Measurements from ENCODE around the gene TMEM134. TPM values are rescaled to one million over a fixed set of nuclear protein-coding genes. Genes with fewer than 3 reads are reported as not detected.

TMEM134 gene
- total RNA-seq, 4 donors from 2014 or later = 21.4 to 85.5 (median 36.2) TPM

GRCh38 chr11:67503119-67504004 lies 34.3 kb upstream of the TMEM134 start:
- TF ChIP-seq CTCF (IDR thresholded peaks at IDR 0.05; ENCODE audit: low read depth) = no peak

GRCh38 chr11:67502328-67502979 lies 33.4 kb upstream of the TMEM134 start:
- no peak for TF ChIP-seq CTCF (IDR thresholded peaks at IDR 0.05; ENCODE audit: low read depth)

- no peak for TF ChIP-seq CTCF (IDR thresholded peaks at IDR 0.05; ENCODE audit: low read depth)
Measured at GRCh38 chr11:67501854-67502253, 32.8 kb upstream of the TMEM134 start.

DNA sequence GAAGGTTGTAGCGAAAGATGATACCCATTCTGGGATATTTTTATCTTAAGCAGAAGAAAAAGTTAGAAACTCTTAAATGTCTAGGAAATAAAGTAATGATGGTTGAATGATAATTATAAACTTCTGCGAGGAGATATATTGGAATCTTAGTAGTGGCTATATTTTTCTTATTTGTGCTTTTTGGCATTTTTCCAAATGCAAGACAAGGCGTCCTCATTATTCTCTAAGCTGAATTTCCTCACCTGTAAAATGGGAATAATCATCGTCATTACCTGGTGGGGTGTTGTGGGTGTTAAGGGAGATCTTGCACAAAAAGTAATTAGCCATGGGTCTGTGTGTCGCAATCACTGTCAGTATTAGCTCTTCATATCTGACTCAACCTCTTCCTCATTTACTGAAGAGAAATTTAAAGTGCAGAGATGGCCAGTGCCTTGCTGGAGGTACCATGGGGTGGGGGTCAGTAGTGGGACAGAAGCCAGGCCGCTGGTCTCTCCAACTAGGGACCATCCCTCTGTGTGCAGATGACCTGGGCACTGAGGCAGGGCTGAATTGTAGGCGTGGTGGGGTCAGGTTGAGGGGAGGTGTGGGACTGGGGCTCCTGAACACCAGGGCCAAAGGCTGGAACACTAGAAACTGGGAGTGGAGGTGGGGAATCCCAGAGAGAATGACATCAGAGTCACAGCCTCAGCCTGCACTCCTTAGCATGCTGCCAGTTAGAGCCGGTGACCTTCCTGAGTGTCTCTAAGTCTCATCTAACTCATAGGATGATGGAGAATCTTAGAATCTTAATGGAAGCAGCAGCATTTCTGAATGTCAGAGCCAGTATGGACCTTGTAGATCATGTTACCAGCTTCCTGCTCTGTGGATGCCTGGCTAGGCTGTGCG lies 32.0 kb upstream of the TMEM134 start:
- no peak for TF ChIP-seq CTCF (IDR thresholded peaks at IDR 0.05; ENCODE audit: low read depth)

- no peak for TF ChIP-seq CTCF (IDR thresholded peaks at IDR 0.05; ENCODE audit: low read depth)
Measured at GRCh38 chr11:67500484-67500821, 31.4 kb upstream of the TMEM134 start.

DNA sequence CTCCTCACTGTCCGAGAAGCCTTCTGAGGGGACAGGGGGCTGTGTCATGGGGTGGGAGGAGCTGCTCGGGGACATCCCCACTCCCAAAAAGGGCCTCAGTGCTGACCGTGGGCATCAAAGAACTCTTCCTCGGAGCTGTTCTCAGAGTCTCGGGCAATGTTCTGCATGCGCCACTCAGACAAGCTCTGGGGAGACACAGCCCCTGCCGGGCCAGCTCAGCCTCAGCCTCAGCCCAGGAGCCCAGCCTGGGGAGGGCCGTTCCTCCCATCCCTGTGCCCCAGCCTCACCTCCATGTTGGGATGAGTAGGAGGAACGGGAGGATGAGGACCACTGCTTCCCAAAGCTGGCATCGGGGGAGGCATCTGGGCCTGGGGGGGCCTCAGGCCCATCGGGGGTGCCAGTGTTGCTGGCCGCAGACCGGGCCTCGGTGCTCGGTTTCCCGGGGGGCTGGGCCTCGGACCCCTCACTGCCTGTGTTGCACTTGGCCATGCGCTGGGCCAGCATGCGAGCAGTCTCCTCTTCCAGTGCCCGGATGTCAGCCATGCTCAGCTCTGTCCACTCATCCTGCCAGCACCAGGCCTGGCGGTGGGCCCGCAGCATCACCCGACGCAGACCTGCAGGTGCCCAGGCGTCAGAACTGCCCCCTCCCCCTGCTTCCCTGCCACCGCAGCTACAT lies 30.9 kb upstream of the TMEM134 start:
- TF ChIP-seq CTCF (IDR thresholded peaks at IDR 0.05; ENCODE audit: low read depth) = no peak

Data from subcutaneous adipose tissue (tissue), 4 donors.